ENCODE measurements around the gene PARD3.

- TF ChIP-seq CTCF (IDR thresholded peaks at IDR 0.05) (no peak), POLR2A (IDR thresholded peaks at IDR 0.05) (no peak), POLR2AphosphoS5 (IDR thresholded peaks at IDR 0.05) (no peak)
These were observed 29.4 kb upstream of the PARD3 start for GRCh38 chr10:34844448-34844847.
